NT2/D1 (cell line): Measurements from ENCODE around the gene MEX3B.

Experiments
- DNase-seq: peaks from one replicate; pipeline ENCODE4 v3.0.0-alpha.2; 2011; ENCODE audit warnings: low read depth, low spot score
- H3K27me3 ChIP-seq: 2 replicates; pipeline ENCODE4 v1.6.0; 2011; ENCODE audit warnings: mild to moderate bottlenecking; ENCODE audit not compliant: insufficient read length, insufficient read depth
- H3K36me3 ChIP-seq: 2 replicates; pipeline ENCODE4 v1.6.1; 2011; ENCODE audit warnings: mild to moderate bottlenecking, low read length, mixed read lengths; ENCODE audit not compliant: insufficient read depth, insufficient read length
- H3K4me1 ChIP-seq: 2 replicates; pipeline ENCODE4 v1.5.1; 2011; ENCODE audit not compliant: insufficient read depth, insufficient read length
- H3K4me3 ChIP-seq: 2 replicates; pipeline ENCODE4 v1.5.1; 2011; ENCODE audit warnings: low read depth; ENCODE audit not compliant: insufficient read length
- H3K9ac ChIP-seq: 2 replicates; pipeline ENCODE4 v1.6.0; 2011; ENCODE audit warnings: low read depth; ENCODE audit not compliant: insufficient read length
- H3K9me3 ChIP-seq: 2 replicates; pipeline ENCODE4 v1.5.1; 2011; ENCODE audit warnings: mild to moderate bottlenecking, low read length; ENCODE audit not compliant: insufficient read depth
- SUZ12 ChIP-seq: IDR thresholded peaks from 2 replicates; pipeline ENCODE4 v1.6.1; 2011; ENCODE audit not compliant: insufficient read length, insufficient read depth; ENCODE audit errors: extremely low read depth
- YY1 ChIP-seq: IDR thresholded peaks from 2 replicates; pipeline ENCODE4 v1.6.1; 2011; ENCODE audit not compliant: insufficient read length, insufficient read depth
- ZNF274 ChIP-seq: IDR thresholded peaks from 2 replicates; pipeline ENCODE4 v1.6.1; 2011; ENCODE audit warnings: mild to moderate bottlenecking, low read depth, low read length

The MEX3B gene

DNA sequence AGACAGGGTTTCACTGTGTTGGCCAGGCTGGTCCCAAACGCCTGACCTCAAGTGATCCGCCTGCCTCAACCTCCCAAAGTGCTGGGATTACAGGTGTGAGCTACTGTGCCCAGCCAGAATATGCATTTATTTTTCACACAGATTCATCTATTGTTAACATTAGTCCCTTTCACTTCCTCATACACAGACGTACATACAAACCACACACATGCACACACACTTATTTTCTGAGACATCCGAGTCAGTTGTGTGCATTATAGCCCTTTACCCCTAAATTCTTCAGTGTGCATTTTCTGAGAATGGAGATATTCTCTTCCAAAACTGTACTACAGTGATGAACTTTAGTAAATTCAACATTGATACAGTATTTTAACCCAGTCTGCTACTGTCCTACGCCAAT lies 15.0 kb upstream of the MEX3B start:
- peaks cover 11% of the 10 kb centered on the region for H3K4me1 ChIP-seq
- DNase-seq: no peak
- H3K36me3 ChIP-seq: no peaks in the 10 kb centered on the region
- H3K4me3 ChIP-seq: no peak overlapping the region
- H3K9me3 ChIP-seq: no peaks in the 10 kb centered on the region
- TF ChIP-seq ZNF274: no peak
- TF ChIP-seq SUZ12: no peak
- TF ChIP-seq YY1: no peak
- no peak overlapping the region for H3K9ac ChIP-seq
- peaks cover 3% of the 10 kb centered on the region for H3K27me3 ChIP-seq

DNA sequence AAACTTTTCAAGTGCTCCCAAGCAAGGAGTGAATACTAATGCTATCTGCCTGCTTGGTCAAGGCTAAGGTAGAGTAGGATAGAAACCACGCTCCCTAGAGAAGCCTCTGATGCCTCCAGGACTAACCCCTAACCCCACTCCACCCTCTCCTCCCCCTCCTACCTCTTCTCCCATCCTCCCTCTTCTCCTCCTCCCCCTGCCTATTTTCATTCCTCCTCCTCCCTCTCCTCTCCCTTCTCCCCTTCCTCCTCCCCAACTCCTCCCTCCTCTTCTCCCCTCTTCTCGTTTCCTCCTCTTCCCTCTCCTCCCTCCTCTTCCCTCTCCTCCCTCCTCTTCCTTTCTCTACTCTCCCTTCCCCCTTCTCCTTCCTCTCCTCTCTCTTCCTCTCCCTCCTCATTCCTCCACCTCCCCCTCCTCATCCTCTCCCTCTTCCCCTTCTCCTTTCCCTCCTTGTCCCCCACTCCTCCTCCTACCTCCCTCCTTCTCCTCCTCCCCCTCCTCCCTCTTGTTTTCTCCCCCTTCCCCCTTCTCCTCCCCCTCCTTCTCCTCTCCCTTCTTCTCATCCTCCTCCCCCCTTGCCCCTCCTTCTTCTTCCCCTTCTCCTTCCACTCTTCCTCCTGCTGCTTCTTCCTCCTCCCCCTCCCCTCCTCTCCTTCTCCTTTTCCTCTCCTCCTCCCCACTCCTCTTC lies 12.8 kb upstream of the MEX3B start:
- H3K27me3 ChIP-seq: peaks cover 3% of the 10 kb centered on the region
- H3K4me1 ChIP-seq: peaks cover 11% of the 10 kb centered on the region
- no peaks in the 10 kb centered on the region for H3K36me3 ChIP-seq
- DNase-seq: no peak
- no peak overlapping the region for H3K9ac ChIP-seq
- no peak overlapping the region for H3K4me3 ChIP-seq
- TF ChIP-seq ZNF274 (no peak), YY1 (no peak), SUZ12 (no peak)
- no peaks in the 10 kb centered on the region for H3K9me3 ChIP-seq

- Histone ChIP-seq H3K36me3 (no peaks in the 10 kb centered on the region), H3K4me1 (peaks cover 9% of the 10 kb centered on the region), H3K4me3 (no peak overlapping the region), H3K27me3 (peaks cover 3% of the 10 kb centered on the region), H3K9me3 (no peaks in the 10 kb centered on the region), H3K9ac (no peak overlapping the region)
- DNase-seq: no peak
- TF ChIP-seq ZNF274 (no peak), YY1 (no peak), SUZ12 (no peak)
Observed at GRCh38 chr15:82058026-82058425, 12.2 kb upstream of the MEX3B start.

DNA sequence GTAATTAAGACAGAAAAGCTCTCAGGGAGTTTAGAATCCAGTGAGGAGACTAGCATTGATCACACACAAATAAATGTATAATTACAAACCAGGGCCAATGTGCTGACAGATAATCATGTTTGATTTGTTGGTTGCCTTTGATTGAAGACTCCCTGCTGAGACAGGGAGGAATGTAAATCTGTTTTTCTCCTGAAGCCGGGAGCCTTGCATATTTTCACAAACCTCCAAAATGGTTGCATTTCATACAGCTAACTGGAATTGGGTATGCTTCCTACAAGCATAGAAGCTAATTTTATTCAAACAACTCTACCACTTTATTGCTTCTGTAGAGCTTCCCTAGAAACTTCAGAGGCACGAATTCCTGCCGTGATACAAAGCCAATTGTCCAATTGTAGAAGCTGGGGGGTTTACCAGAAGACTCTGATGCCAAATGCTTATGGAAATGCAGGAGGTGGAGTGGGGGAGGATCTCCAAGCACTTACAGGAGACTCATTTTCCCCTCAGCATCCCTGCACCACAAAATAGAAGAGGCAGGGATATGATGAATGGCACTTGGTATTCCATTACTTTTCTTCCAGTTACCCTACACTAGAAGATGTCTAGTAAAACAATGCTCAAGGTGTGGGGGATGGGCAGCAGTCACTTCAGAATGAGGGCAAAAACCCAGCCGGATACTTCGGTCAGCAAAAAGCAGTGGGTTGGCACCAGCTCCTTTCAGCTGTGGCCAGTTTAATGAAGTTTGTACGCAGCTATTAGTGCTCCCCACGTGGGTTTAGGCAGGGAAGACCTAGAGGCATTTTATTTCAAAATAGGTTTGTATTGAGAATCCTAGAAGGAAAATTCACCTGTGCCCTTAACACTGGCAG lies 11.4 kb upstream of the MEX3B start:
- TF ChIP-seq ZNF274 (no peak), SUZ12 (no peak), YY1 (no peak)
- Histone ChIP-seq H3K4me3 (no peak overlapping the region), H3K9ac (no peak overlapping the region), H3K36me3 (no peaks in the 10 kb centered on the region), H3K4me1 (peaks cover 8% of the 10 kb centered on the region), H3K9me3 (no peaks in the 10 kb centered on the region), H3K27me3 (peaks cover 3% of the 10 kb centered on the region)
- no peak for DNase-seq

DNA sequence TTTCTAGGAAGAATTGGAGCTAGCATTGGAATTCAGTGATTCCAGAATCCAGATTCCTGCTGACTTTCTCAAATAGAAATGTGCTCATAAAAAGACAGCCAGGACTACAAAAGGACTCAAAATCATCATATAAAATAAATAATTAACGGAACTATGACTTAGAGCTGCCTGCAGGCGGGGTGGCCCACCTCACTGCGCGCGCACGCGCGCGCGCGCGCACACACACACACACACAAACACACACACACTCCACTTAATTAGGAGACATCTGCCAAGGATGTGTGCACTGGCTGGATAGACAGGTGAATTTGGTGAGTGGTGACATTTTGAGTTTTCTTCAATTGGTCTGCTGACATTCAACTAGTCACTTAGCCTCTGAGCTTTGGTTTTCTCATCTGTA lies 6.9 kb upstream of the MEX3B start:
- H3K4me1 ChIP-seq: peaks cover 4% of the 10 kb centered on the region
- H3K36me3 ChIP-seq: no peaks in the 10 kb centered on the region
- H3K9ac ChIP-seq: no peak overlapping the region
- TF ChIP-seq ZNF274 (no peak), SUZ12 (no peak), YY1 (no peak)
- no peak for DNase-seq
- H3K4me3 ChIP-seq: no peak overlapping the region
- H3K27me3 ChIP-seq: peaks cover 15% of the 10 kb centered on the region
- H3K9me3 ChIP-seq: no peaks in the 10 kb centered on the region

DNA sequence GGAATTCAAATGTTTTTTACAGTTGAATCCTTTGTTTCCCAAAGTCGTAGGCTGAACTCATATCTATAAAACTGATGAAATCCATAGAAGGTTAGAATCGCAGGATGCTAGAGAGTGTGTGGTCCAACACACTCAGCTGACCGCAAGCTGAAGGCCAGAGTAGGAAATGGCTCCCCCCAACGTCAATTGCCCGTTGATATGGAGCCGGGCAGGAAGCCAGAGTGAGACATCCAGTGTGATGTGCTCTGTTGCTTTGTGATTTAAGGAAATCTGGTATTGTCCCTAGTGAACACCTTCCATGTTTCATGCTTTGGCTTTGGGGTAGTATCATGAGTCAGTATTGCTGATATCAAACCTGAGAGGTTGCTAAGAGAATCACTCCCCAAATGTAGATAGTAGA lies 5.8 kb upstream of the MEX3B start:
- Histone ChIP-seq H3K36me3 (no peaks in the 10 kb centered on the region), H3K4me1 (peaks cover 3% of the 10 kb centered on the region), H3K4me3 (no peak overlapping the region), H3K9me3 (no peaks in the 10 kb centered on the region), H3K27me3 (peaks cover 15% of the 10 kb centered on the region), H3K9ac (no peak overlapping the region)
- no peak for DNase-seq
- TF ChIP-seq ZNF274 (no peak), YY1 (no peak), SUZ12 (no peak)

DNA sequence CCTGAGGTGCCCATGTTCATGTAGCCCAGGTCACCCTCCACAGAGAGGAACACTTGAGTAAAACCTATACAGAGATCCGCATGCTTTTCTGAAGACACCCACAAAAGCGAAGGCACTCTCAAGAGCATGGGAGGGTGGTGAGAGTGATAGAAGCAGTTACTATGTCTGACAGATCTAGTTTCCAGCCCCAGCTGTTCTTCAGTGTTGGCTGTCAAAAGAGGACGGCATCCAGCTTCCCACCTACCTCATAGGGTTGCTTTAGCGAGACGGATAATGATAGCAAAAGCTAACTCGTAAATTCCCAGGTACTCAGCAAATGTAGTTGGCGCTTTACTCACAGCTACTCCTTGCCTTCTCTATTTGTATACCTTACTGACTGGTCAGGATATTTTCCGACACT lies 3.0 kb upstream of the MEX3B start:
- Histone ChIP-seq H3K36me3 (peaks cover 4% of the 10 kb centered on the region), H3K27me3 (peaks cover 15% of the 10 kb centered on the region), H3K9ac (no peak overlapping the region), H3K9me3 (no peaks in the 10 kb centered on the region), H3K4me1 (peaks cover 4% of the 10 kb centered on the region), H3K4me3 (no peak overlapping the region)
- DNase-seq: no peak
- no peak for TF ChIP-seq ZNF274
- no peak for TF ChIP-seq YY1
- TF ChIP-seq SUZ12: no peak
